OCI-LY1 (cell line): Measurements from ENCODE around the gene ZBTB17.
"Not testable (repeated sequence)": the region's sequence is repeated elsewhere in the genome, so short reads cannot be mapped to it uniquely, and the experiment has no call there.

Experiments used
- CTCF ChIP-seq: fragments of 200-600 bp; sonication (generic), shearing (Covaris generic); IDR thresholded peaks from 2 replicates; pipeline ENCODE4 v1.5.1; 2017; ENCODE audit warnings: mild to moderate bottlenecking, antibody characterized with exemption, low read length, moderate library complexity, mixed read lengths
- EZH2 ChIP-seq: fragments of 200-600 bp; sonication (generic), shearing (Covaris generic); IDR thresholded peaks from 2 replicates; pipeline ENCODE4 v1.8.0; 2017; ENCODE audit warnings: borderline replicate concordance, mixed run types, mild to moderate bottlenecking, antibody characterized with exemption, low read length, moderate library complexity, mixed read lengths

DNA sequence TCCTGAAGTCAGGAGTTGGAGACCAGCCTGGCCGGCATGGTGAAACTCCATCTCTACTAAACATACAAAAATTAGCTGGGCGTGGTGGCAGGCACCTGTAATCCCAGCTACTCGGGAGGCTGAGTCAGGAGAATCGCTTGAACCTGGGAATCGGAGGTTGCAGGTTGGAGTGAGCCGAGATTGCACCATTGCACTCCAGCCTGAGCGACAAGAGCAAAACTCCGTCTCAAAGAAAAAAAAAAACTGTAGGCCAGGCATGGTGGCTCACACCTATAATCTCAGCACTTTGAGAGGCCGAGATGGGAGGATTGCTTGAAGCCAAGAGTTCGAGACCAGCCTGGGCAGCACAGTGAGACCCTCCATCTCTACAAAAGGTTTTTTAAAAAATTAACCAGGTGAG, 25.4 kb upstream of the ZBTB17 start:
- TF ChIP-seq CTCF, EZH2: not testable (repeated sequence)
